GM19397 (cell line): ENCODE data around the gene CNTNAP3.
"Not testable (repeated sequence)": the region's sequence is repeated elsewhere in the genome, so short reads cannot be mapped to it uniquely, and the experiment has no call there.

ENCODE experiments used
- ATAC-seq: cut with Tn5 transposase; IDR thresholded peaks from one replicate; pipeline ENCODE4 v1.9.1; 2021; ENCODE audit warnings: mild to moderate bottlenecking, moderate library complexity; ENCODE audit not compliant: unreplicated experiment

Gene CNTNAP3

GRCh38 chr9:39073537-39073936, 214.4 kb downstream of the CNTNAP3 start:
- not testable (repeated sequence) for ATAC-seq

DNA sequence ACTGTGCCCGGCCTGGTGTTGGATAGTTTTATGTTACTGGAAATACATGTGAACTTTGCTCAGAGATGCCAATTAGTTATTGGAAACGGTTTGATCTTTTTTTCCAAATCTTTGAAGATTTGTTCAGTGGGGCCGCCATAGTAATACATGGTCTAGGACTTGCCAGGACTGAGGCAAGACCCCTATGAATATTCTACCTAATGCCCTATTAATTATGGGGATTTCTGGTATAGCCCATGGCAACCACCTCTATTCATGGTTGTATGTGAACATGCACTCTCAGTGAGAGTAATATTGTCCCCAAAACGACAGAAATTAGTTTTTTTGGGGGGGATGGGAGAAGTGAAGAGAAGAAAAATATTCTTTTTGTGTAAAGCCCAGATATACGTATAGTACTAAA, 220.3 kb downstream of the CNTNAP3 start:
- ATAC-seq = not testable (repeated sequence)

DNA sequence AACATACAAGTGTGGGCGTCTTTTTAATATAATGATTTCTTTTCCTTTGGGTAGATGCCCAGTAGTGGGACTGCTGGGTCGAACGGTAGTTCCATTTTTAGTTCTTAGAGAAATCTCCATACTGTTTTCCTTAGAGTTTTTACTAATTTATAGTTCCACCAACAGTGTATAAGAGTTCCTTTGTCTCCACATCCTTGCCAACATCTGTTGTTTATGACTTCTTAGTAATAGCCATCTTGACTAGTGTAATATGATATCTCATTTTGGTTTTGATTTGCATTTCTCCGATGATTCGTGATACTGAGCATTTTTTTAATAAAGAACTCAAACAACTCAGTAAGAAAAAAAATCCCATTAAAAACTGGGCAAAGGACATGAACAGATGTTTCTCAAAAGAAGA, 225.0 kb downstream of the CNTNAP3 start:
- not testable (repeated sequence) for ATAC-seq

DNA sequence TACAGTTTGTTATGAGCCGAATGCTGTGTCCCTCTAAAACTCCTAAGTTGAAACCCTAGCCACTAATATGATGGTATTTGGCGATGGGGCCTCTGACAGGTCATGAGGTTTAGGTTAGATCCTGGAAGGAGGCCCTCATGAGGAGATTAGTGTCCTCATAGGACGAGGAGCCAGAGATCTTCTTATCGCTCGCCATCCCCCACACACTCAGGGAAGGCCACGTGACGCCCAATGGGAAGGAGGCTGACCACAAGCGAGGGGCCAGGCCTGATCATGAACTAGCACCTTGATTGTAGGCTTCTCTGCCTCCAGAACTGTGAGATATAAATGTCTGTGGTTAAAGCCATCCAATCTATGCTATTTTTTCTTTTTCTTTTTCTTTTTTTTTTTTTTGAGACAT, 233.5 kb downstream of the CNTNAP3 start:
- not testable (repeated sequence) for ATAC-seq

GRCh38 chr9:39046833-39047232, 241.1 kb downstream of the CNTNAP3 start:
- ATAC-seq = not testable (repeated sequence)

DNA sequence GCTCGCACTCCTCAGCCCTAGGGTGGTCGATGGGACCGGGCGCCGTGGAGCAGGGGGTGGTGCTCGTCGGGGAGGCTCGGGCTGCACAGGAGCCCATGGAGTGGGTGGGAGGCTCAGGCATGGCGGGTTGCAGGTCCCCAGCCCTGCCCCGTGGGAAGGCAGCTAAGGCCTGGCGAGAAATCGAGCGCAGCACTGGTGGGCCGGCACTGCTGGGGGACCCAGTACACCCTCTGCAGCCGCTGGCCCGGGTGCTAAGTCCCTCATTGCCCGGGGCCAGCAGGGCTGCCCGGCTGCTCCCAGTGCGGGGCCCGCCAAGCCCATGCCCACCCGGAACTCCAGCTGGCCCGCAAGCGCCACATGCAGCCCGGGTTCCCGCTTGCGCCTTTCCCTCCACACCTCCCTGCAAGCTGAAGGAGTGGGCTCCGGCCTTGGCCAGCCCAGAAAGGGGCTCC, 245.6 kb downstream of the CNTNAP3 start:
- not testable (repeated sequence) for ATAC-seq

GRCh38 chr9:39041774-39042173, 246.2 kb downstream of the CNTNAP3 start:
- not testable (repeated sequence) for ATAC-seq

DNA sequence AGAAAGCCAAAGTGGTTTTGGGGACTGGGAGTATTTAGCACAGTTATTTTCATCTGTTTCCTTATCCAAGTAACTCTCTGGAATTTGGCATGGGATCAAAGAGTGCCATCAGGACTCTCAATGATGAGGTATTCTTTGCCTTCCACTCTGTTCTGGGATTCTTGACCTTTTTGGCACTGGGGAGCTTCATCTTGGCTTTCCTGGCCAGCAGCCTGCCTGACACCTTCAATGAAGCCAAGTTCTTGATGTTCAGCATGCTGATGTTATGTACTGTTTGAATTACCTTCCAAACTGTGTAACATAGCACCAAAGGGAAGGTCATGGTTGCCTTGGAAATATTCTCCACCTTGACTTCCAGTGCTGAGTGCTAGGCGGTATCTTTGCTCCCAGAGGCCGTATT, 248.8 kb downstream of the CNTNAP3 start:
- not testable (repeated sequence) for ATAC-seq

- not testable (repeated sequence) for ATAC-seq
These were observed 249.7 kb downstream of the CNTNAP3 start for GRCh38 chr9:39038221-39038620.

DNA sequence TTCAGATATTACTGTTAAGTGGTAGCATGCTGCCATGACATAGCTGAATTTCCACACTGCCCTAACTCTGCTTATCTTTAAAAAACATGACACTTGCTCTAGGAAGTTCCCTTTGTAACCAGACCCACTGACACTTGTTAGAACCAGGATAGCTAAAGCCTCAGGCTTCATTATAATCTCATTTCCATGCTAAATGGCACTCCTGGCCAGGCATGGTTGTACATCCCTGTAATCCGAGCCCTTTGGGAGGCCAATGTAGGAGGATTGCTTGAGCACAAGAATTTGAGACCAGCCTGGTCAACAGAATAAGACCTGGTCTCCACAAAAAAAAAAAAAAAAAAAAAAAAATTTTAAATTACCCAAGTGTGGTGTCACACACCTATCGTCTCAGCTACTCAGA, 254.1 kb downstream of the CNTNAP3 start:
- not testable (repeated sequence) for ATAC-seq

- ATAC-seq = not testable (repeated sequence)
These were observed 257.6 kb downstream of the CNTNAP3 start for GRCh38 chr9:39030204-39031019.

DNA sequence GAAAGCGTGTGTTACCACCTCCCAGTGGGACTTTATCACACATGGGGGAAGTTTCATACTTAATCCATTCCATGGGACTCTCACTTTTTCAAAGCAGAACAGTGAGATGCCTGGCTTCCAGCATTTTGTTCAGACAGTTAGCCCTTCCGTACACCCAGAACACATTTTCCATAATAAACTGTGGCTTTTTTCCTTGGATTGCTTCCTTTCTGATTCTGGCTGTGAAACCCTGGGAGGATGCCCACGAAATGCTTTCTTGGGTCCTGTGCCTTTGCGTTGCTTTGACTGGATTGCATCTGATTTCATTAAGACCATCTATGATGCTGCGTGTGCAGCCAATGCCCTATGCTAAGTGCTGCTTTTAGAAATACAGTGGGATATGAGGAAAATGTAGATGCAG, 259.1 kb downstream of the CNTNAP3 start:
- not testable (repeated sequence) for ATAC-seq

GRCh38 chr9:39028168-39028567, 259.8 kb downstream of the CNTNAP3 start:
- not testable (repeated sequence) for ATAC-seq

DNA sequence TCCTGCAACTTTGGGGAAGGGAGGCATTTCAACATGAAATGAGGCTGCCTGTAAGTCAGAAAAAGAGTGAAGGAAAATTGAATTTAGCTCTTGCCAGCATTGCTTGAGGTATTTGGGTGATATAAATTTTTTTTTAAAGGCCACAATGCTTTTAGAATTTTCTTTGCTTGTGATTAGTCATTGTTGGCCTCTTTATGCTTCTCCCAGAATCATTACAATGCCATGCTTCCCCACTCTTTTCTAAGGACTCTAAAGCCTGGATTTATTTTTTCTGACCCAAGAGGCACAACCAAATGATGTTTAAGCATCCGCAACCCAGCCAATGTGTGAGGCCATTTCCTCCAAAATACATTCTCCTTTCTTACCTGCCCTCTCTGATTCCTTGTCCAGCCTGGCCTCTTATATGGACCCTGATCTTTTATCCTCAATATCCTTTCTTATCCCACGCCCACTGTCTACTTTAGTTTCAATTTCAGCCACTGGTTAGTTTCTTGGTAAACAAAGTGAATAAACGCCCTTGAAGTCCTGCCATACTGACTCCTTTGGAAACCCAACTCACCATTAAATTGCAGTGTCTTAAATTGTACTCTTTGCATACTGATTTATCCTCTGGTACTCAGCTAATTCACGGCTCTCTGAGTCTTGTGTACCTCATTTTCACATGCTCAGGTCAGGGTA, 261.9 kb downstream of the CNTNAP3 start:
- not testable (repeated sequence) for ATAC-seq
